NOMO-1 treated with DMSO at 0.1 percent for 48 hours (cell line): ENCODE results near the gene VSIG10L.

Experiments used
- DNase-seq: peaks from one replicate; lab custom pipeline; 2025; ENCODE audit not compliant: unreplicated experiment; lab: John Stamatoyannopoulos, UW

VSIG10L gene

DNA sequence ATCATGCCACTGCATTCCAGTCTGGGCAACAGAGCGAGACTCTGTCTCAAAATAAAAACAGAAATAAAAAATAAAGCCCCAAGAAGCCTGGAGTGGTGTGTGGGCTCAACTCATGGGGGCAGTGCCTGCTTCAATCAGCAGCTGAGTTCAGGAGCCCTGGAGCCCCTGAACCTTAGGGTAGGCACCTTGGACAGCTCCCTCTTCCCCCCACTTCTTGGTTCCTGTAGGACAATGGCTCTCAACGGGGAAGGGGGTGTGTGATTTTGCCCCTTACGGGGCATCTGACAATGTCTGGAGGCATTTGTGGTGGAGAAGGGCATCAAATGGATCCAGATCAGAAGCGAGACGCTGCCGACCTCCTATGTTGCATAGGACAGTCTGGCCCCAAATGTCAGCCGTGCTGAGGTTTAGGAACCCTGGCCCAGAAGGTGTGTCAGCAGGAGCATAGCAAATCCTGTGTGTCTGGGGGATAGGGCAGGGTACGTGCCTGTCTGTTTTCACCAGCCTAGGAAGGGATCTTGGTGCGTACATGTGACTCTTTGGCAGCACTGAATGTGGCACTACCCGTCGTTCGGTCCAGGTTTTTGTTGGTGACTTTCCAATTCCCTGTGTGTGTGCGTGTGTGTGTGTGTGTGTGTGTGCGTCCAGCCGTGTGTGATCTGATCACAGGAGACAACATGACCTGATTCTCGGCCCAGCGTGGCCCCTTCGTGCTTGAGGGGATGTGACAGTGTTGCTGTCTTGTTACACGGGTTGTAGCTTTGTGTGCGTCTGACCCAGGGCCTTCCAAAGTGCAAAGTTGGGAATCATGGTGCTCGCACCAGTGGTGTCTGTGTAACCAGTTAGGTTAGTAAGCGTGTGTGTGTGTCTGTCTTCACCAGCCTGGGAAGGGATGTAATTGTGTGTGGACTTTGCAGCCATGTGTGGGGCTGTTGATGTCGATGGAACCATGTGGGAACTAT, 23.0 kb downstream of the VSIG10L start:
- no peak for DNase-seq

GRCh38 chr19:51317968-51318367, 24.0 kb downstream of the VSIG10L start:
- no peak for DNase-seq

DNA sequence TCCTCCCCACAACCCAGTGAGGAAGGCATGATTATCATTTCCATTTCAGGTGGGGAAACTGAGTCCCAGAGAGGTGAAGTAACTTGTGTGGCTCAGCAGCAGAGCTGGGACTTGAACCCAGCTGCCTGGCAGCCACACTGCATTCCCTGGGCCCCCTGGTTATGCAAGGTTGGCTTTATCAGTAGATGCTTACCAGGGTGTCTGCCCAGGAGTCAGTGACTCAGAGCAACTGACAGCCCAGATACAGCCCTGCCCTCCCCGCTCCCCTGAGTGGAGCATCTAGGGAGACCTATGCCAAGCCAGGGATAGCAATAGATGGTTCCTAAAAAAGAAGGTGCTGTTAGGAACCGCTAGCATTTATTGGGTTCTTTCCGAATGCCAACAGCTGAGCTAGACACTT, 24.6 kb downstream of the VSIG10L start:
- DNase-seq: no peak

DNA sequence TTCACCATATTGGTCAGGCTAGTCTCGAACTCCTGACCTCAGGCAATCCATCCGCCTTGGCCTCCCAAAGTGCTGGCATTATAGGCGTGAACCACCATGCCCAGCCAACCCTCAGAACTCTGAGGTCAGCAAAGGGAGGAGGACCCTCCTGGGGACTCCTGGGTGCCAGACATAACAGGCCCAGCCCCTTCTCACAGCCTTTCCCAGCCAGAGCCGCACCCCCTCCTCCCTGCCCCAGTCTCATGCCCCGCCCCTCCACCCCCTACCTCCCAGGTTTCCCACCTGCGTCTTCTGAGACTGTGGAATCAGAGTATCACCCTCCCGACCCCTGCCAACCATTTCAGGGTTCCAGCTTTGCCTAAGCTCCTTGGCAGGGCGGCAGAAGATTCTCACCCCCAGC, 25.3 kb downstream of the VSIG10L start:
- DNase-seq: no peak

DNA sequence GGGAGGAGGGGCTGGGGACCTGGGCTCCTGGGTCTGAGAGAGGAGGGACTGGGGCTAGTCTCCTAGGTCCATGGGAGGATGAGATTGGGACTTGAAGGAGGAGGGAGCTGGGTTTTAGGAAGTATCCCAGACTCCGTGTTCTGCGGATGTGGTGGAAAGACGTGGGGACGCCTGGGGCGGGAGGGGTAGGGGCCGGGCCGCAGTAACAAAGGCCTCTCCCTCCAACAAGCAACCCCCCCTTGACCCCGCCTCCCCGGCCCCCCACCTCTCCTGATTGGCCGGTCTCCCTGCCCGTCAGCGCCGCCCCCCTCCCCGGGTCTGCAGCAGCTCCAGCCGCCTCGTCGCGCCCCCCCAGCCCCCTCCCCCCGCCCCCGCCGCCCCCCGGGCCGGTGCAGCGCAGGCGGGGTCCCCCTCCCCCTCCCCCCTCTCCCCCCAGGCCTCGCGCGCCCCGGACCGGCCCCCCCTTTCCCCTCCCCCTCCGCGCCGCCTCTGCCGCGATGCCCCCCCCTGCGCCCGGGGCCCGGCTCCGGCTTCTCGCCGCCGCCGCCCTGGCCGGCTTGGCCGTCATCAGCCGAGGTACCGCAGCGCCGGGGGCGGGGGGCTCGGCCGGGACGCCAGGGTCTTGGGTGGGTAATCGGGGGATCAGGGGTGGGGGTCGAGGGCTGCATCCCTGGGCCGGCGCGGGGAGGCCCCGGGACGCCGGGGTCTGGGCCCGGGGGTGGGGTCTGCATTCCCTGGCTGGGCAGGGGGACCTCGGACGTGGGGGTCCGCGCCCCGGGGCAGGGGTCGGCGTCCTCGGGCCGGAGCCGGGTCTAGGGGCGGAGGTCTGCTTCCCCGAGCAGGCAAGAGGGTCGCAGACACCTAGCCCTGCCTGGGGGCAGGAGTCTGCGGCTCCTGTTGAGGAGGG, 30.3 kb downstream of the VSIG10L start, which contains the start of gene IGLON5:
IGLON5 (plus strand) TSS at position 294 of the 907 bp plus-strand sequence; CDS start at position 498, 204 bp downstream.
- DNase-seq: no peak

- DNase-seq: no peak
Observed at GRCh38 chr19:51305479-51305878, 36.5 kb downstream of the VSIG10L start.

GRCh38 chr19:51301266-51301665, 40.7 kb downstream of the VSIG10L start:
- DNase-seq: no peak

- DNase-seq: no peak
Observed at GRCh38 chr19:51297406-51297805, 44.5 kb downstream of the VSIG10L start.

GRCh38 chr19:51296336-51297093, 45.4 kb downstream of the VSIG10L start:
- no peak for DNase-seq

- no peak for DNase-seq
Observed at GRCh38 chr19:51295382-51296126, 46.4 kb downstream of the VSIG10L start.

DNA sequence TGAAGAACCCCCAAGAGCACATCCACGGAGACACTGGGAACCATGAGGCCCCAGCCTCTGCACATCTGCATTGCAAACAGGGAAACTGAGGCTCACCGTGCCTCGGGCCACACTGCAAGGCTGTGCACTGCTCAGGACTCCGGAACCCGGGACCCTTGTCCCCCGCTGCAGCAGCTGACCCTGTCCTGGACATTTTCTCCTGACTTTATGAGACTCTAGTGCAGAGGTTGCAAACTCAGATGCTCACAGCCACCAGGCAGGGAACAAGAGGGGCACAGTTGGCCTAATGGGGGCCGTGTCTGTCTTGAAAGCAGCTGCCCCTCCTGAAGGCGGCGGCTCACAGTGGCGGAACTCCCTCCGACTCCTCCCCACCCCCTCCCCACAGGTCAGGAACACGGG, 47.0 kb downstream of the VSIG10L start:
- no peak for DNase-seq

GRCh38 chr19:51294211-51294976, 47.5 kb downstream of the VSIG10L start:
- DNase-seq: peak; percentile 44

GRCh38 chr19:51293571-51294210, 48.2 kb downstream of the VSIG10L start:
- DNase-seq: no peak

DNA sequence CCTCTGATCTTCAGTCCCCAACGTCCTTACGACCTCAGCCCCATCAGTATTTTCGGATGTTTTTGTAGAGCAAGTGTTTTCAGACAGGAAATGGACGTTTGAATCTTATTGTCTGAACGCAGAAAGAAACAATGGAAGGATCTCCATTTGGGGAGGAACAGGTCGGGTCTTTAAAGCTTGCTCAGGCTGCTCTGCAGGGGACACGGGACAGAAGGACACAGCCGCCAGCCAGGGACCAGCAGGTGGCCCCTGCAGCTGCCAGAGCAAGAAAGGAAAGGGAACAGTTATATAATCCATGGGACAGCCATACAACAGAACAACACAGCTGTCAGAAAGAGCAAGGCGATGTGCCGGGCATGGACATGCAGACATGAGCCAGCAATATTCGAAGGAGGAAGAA, 49.0 kb downstream of the VSIG10L start:
- no peak for DNase-seq

GRCh38 chr19:51289635-51290034, 52.3 kb downstream of the VSIG10L start:
- DNase-seq: no peak

GRCh38 chr19:51285682-51286081, 56.3 kb downstream of the VSIG10L start:
- no peak for DNase-seq

GRCh38 chr19:51282335-51282734, 59.6 kb downstream of the VSIG10L start:
- no peak for DNase-seq
